Measurements from ENCODE around the gene GASK1A.

Gene GASK1A

DNA sequence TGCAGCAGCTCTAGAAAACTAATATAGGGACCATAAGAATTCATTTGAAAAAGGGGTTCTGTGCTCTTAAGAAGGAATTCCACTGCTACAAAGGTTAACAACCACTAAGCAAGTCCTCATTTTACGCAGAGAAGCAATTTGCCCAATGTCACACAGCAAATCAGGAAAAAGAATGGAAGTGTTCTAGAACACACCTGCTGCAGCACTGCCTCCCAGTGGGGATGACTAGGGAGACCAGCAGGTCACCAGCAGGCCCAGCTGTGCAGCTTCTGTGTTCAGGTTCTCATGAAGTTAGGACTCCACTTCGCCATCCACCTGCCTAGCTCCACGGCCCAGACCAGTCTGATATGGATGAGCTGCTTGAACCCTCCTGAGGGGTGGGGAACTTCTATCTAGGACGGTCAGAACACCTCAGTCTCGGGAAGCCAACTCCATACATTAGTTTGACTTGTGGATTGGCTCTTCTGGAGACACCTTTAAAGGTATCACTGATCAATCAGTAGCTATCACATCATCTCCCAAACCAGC lies 108.2 kb downstream of the GASK1A start:
- DNase-seq (ENCODE audit: low read depth in 2 of 2), result no peak

GRCh38 chr3:43089081-43089480 lies 110.0 kb downstream of the GASK1A start:
- no peak for DNase-seq (ENCODE audit: low read depth in 2 of 2)

GRCh38 chr3:43090238-43090637 lies 111.1 kb downstream of the GASK1A start:
- DNase-seq (ENCODE audit: low read depth in 2 of 2), result no peak

GRCh38 chr3:43091481-43091880 lies 112.4 kb downstream of the GASK1A start:
- DNase-seq (ENCODE audit: low read depth in 2 of 2), result no peak

DNA sequence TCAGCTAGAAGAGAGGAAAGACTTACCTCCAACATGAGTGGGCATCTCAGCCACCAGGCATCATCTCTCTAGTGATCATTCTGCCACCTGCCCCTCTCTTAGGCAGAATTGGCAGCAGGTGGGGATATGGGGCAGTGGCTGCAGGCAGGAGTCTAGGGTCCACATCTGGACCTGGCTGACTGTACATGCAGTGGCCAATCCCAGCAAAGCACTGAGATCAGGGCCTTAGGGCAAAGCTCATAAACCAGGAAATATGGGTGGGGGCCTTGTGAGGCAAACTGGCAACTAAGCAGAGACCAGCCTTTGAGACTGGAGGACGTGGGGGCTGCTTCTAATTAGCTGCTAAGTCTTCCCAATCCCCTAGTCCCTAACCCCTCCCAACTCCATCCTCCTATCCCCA lies 113.9 kb downstream of the GASK1A start:
- no peak for DNase-seq (ENCODE audit: low read depth in 2 of 2)

DNA sequence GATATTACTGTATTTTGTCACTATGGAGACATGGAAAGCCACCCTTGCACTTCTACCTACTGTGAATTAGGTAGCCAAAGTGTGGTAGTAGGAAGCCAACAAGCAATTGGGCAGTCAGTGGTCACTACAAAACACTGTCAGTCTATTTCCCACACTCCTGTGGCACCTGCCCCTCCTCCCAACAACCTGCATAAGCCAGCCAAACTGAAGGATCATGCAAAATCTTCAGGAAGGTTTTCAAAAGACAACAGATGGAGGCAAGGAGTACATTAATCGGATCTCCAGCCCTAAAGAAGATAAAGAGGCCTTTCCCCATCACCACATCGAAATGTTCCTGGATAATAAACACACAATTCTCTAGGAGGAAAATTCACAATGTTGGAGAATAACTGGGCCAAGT lies 114.9 kb downstream of the GASK1A start:
- DNase-seq (ENCODE audit: low read depth in 2 of 2), result no peak

GRCh38 chr3:43094381-43094780 lies 115.3 kb downstream of the GASK1A start:
- DNase-seq (ENCODE audit: low read depth in 2 of 2), result no peak

- DNase-seq (ENCODE audit: low read depth in 2 of 2), result no peak
Observed at GRCh38 chr3:43094851-43095250, 115.7 kb downstream of the GASK1A start.

DNA sequence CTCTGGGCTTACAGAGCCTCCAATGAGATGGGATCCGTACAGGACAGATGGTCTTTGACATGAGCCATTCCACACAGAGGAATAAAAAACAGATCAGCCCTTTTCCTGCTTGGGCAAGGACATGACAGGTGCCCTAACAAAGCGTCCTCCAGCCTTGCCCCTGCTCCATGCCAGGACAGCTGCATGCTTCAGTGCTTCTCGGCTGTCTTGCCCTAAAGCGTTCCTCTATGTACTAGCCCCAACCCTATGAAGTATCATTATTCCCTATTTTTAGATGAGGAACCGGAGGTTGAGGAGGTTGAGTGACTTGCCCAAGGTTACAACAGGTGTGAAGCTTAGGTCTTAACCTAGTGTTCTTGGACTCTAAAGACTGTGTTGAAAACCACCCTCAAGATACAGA lies 116.3 kb downstream of the GASK1A start:
- no peak for DNase-seq (ENCODE audit: low read depth in 2 of 2)

- DNase-seq (ENCODE audit: low read depth in 2 of 2), result no peak
Observed at GRCh38 chr3:43096761-43097160, 117.7 kb downstream of the GASK1A start.

GRCh38 chr3:43097400-43098080 lies 118.4 kb downstream of the GASK1A start:
- DNase-seq (ENCODE audit: low read depth in 2 of 2), result no peak

DNA sequence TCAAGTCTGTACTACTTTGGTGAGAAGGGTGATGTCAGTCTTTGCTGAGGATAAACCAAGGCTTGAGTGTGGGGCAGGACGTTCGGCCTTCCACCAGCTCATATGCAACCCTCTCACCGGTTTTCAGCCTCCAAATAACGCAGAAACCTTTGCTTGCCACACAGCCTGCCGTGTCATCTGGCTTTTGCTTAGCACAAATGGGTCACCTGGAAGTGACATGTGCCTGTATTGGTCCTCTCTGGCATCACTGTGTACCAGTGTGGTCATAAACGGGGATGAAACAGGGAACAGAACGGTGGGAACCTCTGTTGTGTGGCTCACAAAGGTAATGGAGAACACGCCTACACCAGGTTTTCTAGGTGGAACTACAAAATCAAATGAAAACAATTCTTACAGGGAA lies 119.7 kb downstream of the GASK1A start:
- no peak for DNase-seq (ENCODE audit: low read depth in 2 of 2)

- DNase-seq (ENCODE audit: low read depth in 2 of 2), result no peak
Observed at GRCh38 chr3:43102773-43103480, 123.8 kb downstream of the GASK1A start.

DNA sequence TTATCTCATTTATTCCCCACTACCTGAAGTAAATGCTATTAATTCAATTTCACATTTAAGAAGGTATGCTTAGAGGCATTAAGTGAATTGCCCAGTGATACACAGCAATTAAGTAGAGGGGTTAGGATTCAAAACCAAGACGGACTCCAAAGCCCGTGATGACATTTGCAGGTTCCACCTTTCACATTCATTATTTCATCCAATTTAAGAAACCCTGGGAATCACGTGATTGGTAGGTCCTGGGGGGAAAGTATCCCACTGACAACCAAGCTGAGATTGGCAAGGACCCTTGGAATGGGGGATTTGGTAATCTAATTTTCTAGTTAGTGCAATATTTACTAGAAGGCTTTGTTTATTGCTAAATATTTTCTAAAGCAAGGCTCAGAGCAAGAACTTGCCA lies 124.9 kb downstream of the GASK1A start:
- no peak for DNase-seq (ENCODE audit: low read depth in 2 of 2)

GRCh38 chr3:43104660-43105595 lies 125.8 kb downstream of the GASK1A start:
- DNase-seq (ENCODE audit: low read depth in 2 of 2), result peak in 1 of 2 donors; percentile 9

GRCh38 chr3:43105596-43106292 lies 126.6 kb downstream of the GASK1A start, which contains the start of gene POMGNT2:
POMGNT2 (minus strand) TSS chr3:43106079; CDS start chr3:43081431, 24,648 bp downstream.
- DNase-seq (ENCODE audit: low read depth in 2 of 2), result peak; percentile 77 to 80

DNA sequence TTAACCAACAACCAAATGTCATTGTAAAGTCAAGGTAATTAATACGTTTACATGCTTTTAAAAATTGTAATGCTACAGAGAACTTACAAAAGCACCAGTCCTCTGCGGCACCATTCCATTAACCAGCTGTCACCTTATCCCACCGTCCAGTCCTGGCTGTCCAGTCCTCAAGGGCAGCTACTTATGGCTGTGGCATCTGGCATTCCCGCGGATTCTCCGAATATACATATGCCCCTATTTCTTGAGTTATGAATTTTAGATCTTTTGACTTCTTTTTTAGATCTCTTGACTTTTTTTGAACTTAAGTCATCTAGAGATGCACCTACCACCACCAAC lies 127.2 kb downstream of the GASK1A start:
- DNase-seq (ENCODE audit: low read depth in 2 of 2), result no peak

Data from stimulated activated CD8-positive, alpha-beta memory T cell treated with anti-CD3 and anti-CD28 coated beads, Interleukin-2, amount 100 ng/mL, for 1 hour (primary cell).